Inferior parietal cortex (tissue), 1 donor: ENCODE results near the gene MXD4.

Experiments
- DNase-seq: peaks from one replicate; pipeline ENCODE4 v3.0.0-alpha.2; 2016; ENCODE audit errors: extremely low spot score

Gene MXD4

DNA sequence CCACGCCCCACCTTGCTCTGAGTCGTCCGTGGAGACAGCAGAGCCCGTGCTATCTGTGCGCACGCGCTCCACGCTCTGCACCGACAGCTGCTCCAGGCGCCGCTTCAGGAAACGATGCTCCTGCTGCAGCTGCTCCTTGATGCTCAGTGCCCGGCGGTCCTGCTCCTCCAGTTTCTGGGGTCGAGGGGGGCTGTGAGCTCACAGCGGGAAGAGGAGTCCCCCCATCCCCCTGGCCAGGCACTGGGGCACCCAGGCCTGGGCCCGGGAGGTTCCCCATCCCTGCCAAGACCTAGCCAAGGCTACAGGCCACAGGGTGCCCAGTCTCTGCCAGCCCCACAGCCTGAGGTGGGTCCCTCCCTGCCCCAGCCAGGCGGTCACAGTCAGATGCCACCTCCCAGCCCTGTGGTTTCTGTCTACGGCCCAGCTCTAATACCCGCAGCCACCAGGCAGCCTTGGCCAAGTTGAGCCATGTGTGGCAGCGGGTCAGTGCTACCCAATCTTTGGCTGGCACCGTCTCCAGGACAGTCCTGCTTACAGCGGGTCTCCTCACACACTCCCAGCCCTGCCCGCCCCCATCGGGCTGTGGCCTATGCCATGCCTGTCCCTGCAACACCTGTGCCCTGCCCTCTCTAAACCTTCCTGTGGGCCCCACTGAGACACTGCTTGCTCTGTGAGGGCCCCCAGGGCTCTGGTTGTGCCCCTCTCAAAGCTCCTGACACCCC is 10.7 kb downstream of the MXD4 start:
- no peak for DNase-seq

DNA sequence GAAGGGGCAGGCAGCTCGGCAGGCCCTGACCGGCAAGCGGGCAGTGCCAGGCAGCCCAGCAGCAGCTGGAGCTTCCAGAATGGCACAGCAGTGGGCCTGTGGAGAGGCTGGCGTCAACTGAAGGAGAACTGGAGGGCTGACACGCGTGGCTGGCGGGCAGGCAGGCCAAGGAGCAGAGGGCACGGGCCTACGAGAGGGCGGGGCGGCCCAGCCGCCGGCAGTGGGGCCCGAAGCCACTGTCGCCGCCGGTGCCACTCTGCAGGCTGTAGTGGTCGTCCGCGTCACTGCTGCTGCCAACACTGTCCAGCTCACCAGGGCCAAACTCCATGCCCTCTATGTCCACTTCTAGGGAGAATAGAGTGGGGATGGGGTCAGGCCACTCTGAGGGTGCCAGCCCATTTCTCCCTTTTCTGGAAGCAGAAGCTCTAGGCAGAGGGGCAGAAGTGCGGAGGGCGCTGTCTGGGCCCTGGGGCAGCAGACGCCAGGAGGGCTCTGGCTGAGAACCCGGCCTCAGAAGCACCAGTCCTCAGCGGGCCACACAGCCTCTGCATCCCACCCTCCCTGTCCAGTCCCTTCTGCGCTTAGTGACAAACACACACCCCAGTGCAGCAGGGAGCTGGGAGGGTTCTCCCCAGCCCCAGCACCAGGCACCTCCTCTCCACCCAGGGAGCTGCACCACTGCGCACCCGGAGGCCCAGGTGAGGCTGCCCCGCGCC is 11.4 kb downstream of the MXD4 start:
- DNase-seq: no peak

DNA sequence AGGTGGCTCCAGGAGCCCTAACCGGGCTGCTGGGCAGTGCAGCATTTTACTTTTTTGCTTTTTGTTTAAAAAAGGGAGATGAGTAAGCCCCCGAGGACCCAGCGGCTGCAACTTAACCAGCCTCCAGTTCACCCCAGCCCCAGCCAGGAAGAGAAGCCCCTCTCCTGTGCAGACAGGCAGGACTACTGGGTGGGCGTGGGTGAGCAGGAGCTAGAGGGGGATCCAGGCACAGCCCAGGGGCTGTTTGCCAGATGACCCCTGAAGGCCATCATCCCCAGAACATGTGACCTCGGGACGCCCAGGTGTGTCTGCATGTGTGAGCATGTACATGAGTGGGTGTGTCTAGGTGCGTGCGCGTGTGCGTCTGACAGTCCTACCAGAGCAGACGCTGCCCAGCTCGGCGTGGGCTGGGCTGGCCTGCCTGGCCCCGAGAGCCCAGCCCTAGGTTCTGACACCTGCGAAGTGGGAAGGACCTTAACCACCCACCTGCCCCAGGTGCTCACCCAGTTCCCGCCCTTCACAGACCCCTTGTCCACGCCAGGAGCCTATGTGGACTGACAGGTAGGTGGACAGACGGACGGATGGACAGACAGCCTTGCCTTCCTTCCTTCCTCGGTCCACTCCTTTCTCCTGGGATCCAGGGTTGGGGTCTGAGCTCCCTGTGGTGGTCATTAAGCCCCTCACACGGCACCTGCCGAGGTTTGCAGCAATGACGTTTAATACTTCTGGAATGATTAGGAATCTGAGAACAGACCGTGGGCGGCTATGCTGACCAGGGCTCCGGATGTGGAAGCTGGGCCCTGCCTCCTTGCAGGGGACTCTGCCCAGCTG is 12.2 kb downstream of the MXD4 start:
- DNase-seq: no peak

DNA sequence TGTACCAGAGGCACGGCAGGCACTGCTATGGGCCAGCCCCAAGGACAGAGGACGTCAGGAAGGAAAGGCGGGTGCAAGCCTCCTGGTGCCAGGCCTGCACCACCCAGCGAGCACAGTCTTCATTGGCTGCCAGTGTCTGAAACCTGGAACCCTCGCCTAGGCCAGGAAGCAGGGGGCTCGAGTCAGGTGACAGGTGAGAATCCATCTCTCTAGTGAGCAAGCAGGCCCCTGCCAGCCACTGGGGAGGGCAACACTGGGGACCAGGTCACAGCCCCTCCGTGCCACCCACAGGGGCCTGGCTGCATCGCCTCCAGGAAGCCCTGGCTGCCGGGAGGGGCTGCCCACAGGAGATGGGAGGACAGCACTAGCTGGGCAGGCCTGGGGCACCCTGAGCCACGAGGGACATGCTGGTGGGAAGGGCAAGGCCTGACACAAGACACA is 13.1 kb downstream of the MXD4 start:
- DNase-seq: no peak

DNA sequence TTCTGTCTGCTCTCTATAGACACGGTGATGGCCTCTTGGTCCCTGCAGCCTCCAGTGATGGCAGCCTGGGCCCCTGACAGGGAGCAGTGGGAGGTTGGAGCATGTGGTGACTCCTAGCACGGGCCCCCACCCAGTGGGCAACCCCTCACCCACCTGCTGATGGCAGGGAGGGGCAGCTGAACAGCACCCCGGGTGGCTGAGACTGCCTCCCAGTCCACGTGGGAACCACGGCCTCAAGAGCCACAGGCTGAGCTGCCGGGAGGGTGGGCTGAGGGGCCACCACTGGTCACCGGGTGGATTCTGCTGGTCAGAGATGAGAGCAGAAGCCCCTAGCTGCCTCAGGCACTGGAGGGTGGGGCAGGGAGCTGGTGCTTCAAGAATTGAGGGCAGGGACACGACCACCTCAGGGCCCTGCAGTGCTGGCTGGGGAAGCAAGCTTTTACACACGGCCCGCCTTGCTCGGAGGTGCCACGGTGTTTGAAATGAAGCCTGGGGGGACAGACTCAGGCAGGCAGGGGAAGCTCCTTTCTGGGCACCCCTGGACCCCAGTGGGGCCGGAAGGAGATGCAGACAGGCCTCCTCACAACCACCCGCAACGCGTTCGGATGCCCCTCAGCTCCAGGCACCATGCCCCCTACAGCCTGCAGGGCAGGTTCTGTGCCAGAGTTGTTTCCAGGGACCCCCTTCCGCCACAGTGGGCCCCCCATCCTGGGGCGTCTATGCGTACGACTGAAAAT is 13.7 kb downstream of the MXD4 start:
- DNase-seq: no peak

DNA sequence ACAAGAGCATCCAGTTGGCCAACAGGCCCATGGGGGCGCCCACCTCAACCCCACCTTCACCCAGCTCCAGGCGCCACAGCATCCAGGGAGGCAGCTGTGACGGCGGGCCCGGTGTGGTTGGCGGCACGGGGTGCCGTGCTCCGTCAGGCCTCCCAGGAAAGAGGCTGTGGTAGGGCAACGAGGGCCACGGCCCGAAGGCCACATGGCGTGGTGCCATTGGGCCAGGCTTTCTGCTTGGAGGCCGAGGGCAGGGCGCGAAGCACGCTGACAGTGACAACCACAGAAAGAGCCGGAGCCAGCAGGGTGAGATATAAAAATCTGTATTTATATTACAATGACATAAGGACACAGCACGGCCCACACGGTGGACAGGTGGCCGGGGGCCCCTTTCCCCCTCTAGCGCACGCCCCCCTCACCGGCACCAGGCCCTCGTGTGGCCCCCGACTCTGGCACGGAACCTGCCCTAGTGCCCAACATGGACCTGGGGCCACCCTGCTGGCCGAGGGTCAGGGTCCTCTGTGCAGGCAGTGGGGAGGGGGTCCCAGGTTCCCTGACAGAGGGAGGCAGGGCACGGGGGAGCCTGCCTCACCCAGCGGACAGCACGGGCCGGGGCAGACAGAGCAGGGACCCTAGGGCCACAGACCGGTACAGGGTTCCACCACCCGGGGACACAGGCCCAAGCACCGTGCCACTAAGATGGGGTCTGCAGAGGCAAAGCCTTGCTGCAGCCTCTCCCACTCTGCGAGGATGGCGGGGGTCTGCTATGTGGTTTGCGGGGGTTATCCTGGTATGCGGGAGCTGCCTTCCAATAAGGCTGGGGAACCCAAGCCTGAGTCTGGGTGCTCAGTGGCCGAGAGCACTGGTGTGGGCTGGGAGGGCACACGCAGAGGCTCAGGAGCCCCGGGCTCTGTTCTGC is 14.5 kb downstream of the MXD4 start:
- no peak for DNase-seq

DNA sequence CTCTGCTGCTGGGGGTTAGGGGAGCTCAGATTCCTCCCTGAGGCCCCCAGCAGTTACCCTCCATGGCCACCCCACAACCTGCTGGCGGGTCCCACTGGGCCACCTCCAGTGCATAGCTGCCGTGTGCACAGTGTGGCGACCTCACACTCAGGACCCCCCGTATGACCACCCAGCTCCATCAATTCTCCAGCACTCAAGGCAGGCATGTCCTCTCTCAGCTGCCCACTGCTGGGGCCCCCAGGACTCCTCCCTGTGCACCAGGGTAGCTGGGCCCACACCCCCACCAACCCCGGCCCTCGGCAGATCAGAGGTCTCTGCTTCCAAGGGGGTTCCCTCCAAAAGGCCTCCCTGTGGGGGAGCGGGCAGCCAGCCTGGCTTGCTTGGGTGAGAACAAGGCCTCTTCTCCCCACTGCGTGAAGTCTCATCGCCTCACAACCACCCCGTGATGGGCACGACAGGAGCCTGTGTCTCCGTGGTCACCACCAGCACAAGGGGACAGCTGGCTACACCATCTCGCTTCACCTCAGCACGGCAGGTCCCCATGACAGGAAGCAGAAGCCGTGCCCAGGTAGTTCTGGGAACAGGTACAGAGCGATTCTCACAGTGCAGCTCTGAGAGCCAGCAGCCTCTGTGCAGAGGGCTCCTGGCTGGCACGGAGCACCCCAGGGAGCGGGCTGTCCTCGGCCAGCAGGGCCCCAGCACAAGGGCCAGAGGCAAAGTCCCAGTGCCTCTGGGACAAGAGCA is 15.4 kb downstream of the MXD4 start:
- DNase-seq: no peak

DNA sequence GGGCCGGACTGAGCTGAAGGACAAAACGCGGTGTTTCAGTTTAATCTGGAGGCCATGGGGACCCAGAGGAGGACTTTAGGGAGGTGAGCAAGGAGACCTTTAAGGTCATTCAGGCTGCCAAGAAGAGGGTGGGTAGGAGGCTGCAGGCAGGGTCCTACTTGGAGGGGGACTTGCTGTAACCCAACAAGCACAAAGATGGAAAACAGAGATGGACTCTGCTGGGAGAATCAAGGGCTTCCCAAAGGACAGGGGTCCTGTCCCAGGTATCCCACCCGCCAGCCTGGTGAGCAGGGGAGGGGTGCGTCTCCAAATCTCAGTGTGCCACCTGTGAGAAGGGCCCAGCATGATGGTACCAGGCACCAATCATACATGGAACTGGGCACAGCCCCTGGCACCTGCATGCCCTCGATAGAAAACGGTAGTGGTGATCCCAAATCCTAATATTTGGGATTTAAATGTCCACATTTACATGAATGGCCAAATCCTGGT is 16.1 kb downstream of the MXD4 start:
- DNase-seq: no peak

DNA sequence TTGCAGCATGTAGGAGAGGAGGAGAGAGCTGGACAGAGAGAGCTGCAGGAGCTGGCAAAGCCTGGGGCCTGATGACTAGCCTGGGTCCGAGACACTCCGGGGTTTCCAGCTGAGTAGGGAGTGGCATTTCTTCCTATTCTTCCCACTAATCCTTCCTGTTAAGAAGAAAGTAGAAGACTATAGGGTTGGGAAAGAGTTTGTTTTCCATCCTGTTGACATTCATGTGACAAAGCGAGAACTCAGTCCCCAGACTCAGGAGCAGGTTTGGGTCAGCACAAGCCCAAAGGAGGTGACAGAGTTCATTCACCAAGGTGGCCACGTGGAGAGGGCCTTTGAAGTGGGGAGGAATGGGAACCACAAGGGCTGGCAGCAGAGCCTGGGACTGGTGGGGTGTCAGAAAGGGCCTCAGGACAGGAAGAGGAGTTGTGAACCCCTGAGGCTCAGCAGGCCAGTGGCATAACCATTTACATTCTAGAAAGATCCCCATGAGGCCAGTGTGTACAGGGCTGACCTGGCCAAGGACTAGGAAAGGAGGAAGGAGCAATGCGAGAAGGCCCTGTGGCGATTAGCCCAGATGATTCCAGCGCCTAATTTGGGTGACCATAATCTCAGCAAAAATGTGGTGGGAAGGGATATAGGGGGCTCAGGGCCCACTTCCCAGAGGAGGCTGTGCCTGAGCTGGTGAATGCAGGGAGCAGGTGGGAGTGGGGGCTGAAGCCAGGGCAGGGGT is 16.7 kb downstream of the MXD4 start:
- no peak for DNase-seq

DNA sequence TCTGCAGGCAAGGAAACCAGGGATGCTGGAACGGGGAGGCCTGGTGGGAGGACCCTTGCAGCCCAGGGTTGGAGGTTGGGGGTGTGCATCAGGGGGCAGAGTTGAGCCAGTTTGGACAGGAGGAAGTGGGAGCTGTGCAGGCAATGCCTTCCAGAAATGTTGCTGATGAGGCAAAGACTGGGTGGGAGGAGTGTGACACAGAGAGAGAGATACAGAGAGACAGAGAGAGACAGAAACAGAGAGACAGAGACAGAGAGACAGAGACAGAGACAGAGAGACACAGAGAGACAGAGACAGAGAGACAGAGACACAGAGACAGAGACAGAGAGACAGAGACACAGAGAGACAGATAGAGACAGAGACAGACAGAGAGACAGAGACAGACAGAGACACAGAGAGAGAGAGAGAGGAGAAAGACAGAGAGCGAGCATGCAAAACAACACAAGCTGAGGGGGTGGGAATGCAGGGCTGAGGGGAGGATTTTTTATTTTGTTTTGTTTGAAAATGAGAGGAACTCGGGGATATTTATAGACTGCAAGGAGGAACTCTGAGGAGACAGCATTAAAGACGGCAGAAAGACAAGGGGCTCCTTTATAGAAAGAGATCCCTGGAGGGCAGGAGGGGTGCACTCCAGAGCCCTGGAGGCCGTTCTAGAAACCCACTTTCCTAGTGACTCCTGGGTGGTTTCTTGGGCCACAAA is 18.1 kb downstream of the MXD4 start:
- DNase-seq: no peak

DNA sequence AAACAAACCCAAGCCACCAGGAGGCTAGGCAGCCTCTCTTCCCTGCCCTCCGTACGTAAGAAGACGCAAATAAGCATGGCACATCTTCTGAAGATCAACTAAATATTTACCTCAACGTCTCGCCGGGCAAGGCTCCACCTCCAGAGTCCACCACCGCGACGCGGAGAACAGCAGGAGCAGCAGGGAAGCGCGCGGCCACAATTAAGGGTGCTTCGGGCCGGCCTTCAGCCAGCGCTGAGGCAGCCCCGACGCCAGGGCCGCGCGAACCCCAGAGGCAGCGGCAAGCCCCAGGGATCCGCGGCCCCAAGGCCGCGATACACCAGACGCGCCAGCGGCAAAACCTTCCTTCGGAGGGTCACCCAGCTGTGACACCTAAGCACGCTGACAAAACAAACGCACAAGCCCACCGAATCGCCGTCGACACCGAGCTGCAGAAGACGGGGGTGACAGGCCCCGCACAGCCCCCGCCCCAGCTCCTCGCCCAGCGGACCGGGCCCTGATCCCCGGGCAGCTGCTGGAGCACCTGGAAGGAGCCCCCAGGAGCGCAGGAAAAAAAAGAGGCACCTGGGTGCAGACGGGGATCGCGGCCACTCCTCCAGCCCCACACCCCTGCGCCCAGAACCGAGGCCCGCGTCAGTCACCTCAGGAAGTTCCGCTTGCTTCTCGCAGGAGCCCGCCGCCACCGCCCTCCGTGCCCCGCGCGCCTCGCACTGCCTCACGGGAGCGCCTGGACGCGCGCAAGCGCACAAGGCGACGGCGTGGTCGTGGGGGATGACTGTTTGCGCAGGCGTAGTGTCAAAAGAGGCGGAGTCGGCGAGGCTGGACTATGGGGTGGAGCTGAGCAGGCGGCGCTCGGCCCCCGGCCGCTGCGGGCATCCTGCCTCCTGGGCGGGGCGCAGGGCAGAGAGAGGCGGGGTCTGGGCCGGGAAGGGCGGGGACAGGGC is 20.2 kb downstream of the MXD4 start, which contains the start of the genes HAUS3 and POLN:
HAUS3 (minus strand) TSS at position 712 of the 944 bp plus-strand sequence. CDS start 1,175 bp downstream, outside the sequence.
POLN (minus strand) TSS at position 712 of the 944 bp plus-strand sequence. CDS start 12,890 bp downstream, outside the sequence.
- DNase-seq: peak; percentile 97

DNA sequence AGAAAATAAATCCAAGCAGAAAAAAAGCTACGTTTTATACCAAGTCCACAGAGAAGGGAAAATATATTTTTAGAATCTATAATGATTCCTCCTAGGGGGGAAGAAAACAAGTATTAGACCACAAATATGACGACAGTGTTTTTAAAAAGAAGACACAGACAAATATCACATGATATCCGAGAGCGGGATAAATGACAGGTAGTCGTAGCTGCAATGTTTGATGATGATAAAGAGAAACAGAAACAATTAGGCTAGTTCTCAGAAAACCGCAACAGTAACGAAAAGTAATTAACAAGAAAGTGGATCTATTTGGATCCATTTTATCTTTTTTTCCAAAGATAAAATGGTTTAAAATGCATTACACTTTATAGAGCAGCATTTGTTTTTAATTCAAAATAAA is 20.9 kb downstream of the MXD4 start:
- no peak for DNase-seq

DNA sequence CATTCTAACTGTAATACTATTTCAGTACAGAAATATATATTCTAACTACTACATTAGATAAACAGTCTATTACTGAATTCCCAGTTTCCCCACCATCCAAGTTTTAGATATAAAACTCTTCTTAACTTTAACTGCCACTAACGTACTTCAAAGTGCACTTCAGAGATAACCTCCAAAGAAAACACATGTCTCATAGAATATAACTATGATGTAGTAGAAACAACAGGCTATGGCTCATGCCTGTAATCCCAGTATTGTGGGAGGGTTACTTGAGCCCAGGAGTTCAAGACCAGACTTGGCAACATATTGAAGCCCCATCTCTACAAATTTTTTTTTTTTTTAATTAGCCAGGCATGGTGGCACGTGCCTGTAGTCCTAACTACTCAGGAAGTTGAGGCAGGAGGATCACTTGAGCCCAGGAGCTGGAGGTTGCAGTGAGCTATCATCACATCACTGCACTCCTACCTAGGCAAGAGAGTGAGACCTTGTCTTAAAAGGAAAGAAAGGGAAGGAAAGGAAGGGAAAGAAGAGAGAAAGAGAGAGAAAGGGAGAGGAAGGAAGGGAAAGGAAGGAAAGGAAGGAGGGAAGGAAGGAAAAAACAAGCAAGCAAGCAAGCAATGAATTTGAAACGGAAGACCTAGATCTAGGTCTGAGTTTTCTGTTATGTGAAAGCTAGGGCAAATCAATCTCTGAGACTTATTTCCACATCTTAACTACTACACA is 24.8 kb downstream of the MXD4 start:
- DNase-seq: no peak

DNA sequence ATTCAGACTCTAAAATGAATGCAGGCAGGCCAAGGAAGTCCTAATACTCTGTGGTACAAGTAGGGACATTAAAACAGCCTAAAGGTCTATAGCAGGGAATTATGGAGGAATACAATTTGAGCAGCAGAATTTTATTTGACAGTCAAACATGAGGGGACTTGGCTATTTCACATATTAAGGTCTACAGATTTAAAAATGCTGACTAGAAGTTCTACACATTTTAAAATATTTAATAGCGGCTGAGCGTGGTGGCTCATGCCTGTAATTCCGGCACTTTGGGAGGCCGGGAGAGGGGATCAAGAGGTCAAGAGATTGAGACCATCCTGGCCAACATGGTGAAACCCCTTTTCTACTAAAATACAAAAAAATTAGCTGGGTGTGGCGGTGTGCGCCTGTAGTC is 30.8 kb downstream of the MXD4 start:
- DNase-seq: no peak

DNA sequence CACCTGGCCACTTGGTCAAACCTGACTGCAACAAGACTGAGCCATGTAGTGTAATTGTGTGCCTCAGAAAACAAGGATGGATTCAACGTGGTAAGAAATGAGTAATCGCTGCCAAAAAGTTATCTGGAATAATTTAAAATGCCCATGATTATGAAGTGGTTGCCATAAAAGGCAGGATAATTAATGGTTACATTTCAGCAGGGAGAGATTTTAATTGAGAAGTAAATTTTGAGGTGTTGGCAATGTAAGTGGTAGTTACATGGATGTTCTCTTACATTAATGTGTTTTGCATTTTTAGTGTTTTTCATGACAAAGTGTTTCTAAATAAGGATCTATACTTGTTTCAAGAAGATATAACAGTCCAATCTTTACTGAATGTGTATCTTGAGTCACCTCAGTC is 35.6 kb downstream of the MXD4 start:
- DNase-seq: no peak

DNA sequence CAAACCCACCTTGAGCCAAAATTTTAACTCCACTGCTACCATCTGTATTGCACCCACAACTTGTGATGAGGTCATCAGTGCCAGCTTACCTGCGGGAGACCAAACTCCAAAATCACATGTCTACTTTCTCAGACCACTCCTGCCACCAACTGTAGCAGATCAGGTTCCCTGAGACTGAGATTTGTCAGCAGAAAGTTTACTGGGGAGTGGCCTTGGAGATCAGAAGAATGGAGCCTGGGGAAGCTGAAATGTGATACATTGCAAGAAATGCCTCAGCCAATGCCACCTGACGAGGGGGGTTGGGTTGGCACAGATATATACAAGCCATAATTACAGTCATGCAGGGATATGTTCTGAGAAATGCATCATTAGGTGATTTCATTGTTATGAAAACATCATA is 39.1 kb downstream of the MXD4 start:
- DNase-seq: no peak
